Liver (tissue), 9 donors: Measurements from ENCODE around the gene ZNF423. TPM values are rescaled to one million over a fixed set of nuclear protein-coding genes. Genes with fewer than 3 reads are reported as not detected.

ENCODE experiments used
- DNase-seq: peaks from one replicate; pipeline ENCODE4 v3.0.0-alpha.2; 2017; ENCODE audit warnings: low spot score
- H3K27ac ChIP-seq, 2 donors: one replicate each; pipeline ENCODE4 v1.7.0; 2013; ENCODE audit warnings: inconsistent platforms in 2 of 2, low read length in 2 of 2, control low read depth in 1 of 2, low read depth in 1 of 2, mild to moderate bottlenecking in 1 of 2
- H3K27me3 ChIP-seq, 4 donors: one replicate each; pipeline versions ENCODE4 v1.6.1 to v1.7.0; 2013; ENCODE audit warnings: low read length in 3 of 4, inconsistent platforms in 1 of 4, mild to moderate bottlenecking in 1 of 4, moderate library complexity in 1 of 4; ENCODE audit not compliant: control insufficient read depth in 4 of 4, insufficient read depth in 4 of 4
- H3K36me3 ChIP-seq, 4 donors: one replicate each; pipeline versions ENCODE4 v1.6.1 to v1.7.0; 2013; ENCODE audit warnings: low read length in 3 of 4, mild to moderate bottlenecking in 3 of 4, low read depth in 1 of 4, moderate library complexity in 1 of 4; ENCODE audit not compliant: control insufficient read depth in 4 of 4, insufficient read depth in 3 of 4
- H3K4me1 ChIP-seq, 4 donors: one replicate each; pipeline versions ENCODE4 v1.6.1 to v1.7.0; 2013; ENCODE audit warnings: low read length in 3 of 4, mild to moderate bottlenecking in 3 of 4, moderate library complexity in 1 of 4; ENCODE audit not compliant: control insufficient read depth in 4 of 4, insufficient read depth in 4 of 4
- H3K4me3 ChIP-seq, 3 donors: one replicate each; pipeline versions ENCODE4 v1.6.1 to v1.7.0; 2013; ENCODE audit warnings: low read length in 3 of 3, control low read depth in 1 of 3, low read depth in 1 of 3, mild to moderate bottlenecking in 1 of 3
- H3K9ac ChIP-seq, 2 donors: one replicate each; pipeline ENCODE4 v1.7.0; 2013; ENCODE audit warnings: low read length in 2 of 2, mild to moderate bottlenecking in 2 of 2, moderate library complexity in 2 of 2, control low read depth in 1 of 2, low read depth in 1 of 2
- H3K9me3 ChIP-seq, 4 donors: one replicate each; pipeline versions ENCODE4 v1.6.1 to v1.7.0; 2013; ENCODE audit warnings: low read length in 3 of 4; ENCODE audit not compliant: control insufficient read depth in 4 of 4
- CTCF ChIP-seq: fragments of 150-350 bp; IDR thresholded peaks from 2 replicates; pipeline ENCODE4 v1.5.1; 2017; ENCODE audit warnings: improper control_type of control experiment, low read depth, low read length; ENCODE audit not compliant: missing input control
- EGR1 ChIP-seq, 2 donors: IDR thresholded peaks; 2 replicates each; pipeline ENCODE4 v1.6.1; 2016 to 2018; ENCODE audit warnings: antibody characterized with exemption in 2 of 2, low read depth in 2 of 2
- FOXA1 ChIP-seq: IDR thresholded peaks from 2 replicates; pipeline ENCODE4 v1.6.1; 2016; ENCODE audit warnings: antibody characterized with exemption
- FOXA2 ChIP-seq: IDR thresholded peaks from 2 replicates; pipeline ENCODE4 v1.6.1; 2016; ENCODE audit warnings: antibody characterized with exemption
- GABPA ChIP-seq, 2 donors: IDR thresholded peaks in 1 of 2; conservative IDR thresholded peaks in 1 of 2; 2 replicates each; pipeline ENCODE4 v1.6.1; 2016; ENCODE audit warnings: antibody characterized with exemption in 2 of 2, mild to moderate bottlenecking in 1 of 2, moderate library complexity in 1 of 2
- HNF4A ChIP-seq, 2 donors: conservative IDR thresholded peaks; 2 replicates each; pipeline ENCODE4 v1.6.1; 2016; ENCODE audit warnings: antibody characterized with exemption in 2 of 2, mild to moderate bottlenecking in 2 of 2
- HNF4G ChIP-seq: IDR thresholded peaks from 2 replicates; pipeline ENCODE4 v1.6.1; 2016; ENCODE audit warnings: antibody characterized with exemption
- JUND ChIP-seq, 2 donors: IDR thresholded peaks; 2 replicates each; pipeline ENCODE4 v1.6.1; 2016; ENCODE audit warnings: antibody characterized with exemption in 2 of 2
- NR2F2 ChIP-seq: IDR thresholded peaks from 2 replicates; pipeline ENCODE4 v1.6.1; 2016; ENCODE audit warnings: antibody characterized with exemption
- RAD21 ChIP-seq, 2 donors: IDR thresholded peaks; 2 replicates each; pipeline ENCODE4 v1.6.1; 2016; ENCODE audit warnings: antibody characterized with exemption in 2 of 2, mild to moderate bottlenecking in 2 of 2
- REST ChIP-seq: IDR thresholded peaks from 2 replicates; pipeline ENCODE4 v1.6.1; 2016; ENCODE audit warnings: antibody characterized with exemption, mild to moderate bottlenecking
- RXRA ChIP-seq, 2 donors: IDR thresholded peaks; 2 replicates each; pipeline ENCODE4 v1.6.1; 2017 to 2018; ENCODE audit warnings: antibody characterized with exemption in 2 of 2, mild to moderate bottlenecking in 1 of 2
- SP1 ChIP-seq: IDR thresholded peaks from 2 replicates; pipeline ENCODE4 v1.6.1; 2018; ENCODE audit warnings: antibody characterized with exemption, mild to moderate bottlenecking
- TAF1 ChIP-seq: conservative IDR thresholded peaks from 2 replicates; pipeline ENCODE4 v1.6.1; 2016; ENCODE audit warnings: antibody characterized with exemption, mild to moderate bottlenecking
- YY1 ChIP-seq: IDR thresholded peaks from 2 replicates; pipeline ENCODE4 v1.6.1; 2016; ENCODE audit warnings: antibody characterized with exemption, mild to moderate bottlenecking
- ZBTB33 ChIP-seq: IDR thresholded peaks from 2 replicates; pipeline ENCODE4 v1.6.1; 2016; ENCODE audit warnings: antibody characterized with exemption
- WGBS: extraction: QIAGEN DNeasy Blood & Tissue Kit; methylation state at CpG from one replicate; pipeline ENCODE4 v1.1.7; 2013; 5-methylcytosine and 5-hydroxymethylcytosine counted together
- polyA plus RNA-seq, 2 donors: library from polyadenylated mRNA; stranded (reverse) in 1 of 2; unstranded in 1 of 2; fragments of 200-250 nt in 1 of 2; fragments of >200 nt in 1 of 2; fragmentation: Nextera tagmentation in 1 of 2; extraction: Ambion mirVana in 1 of 2; gene quantifications; one replicate each; pipeline versions ENCODE4 v1.2.1 to v1.2.3, GENCODE V29; 2013 to 2015
- total RNA-seq, 2 donors: library from RNA; depleted of rRNA; stranded (reverse); fragments of >200 nt; gene quantifications; one replicate each; pipeline ENCODE4 v1.2.3, GENCODE V29; 2014
- TF ChIP-seq, protein P1 (sequence below): IDR thresholded peaks from 2 replicates; pipeline ENCODE4 v1.6.1; 2016; ENCODE audit warnings: antibody characterized with exemption
- donor health status: healthy.
- donor health status: healthy.
- donor health status: healthy.
- donor health status: healthy.
- donor health status: healthy.

Gene ZNF423
- total and polyA plus RNA-seq, 4 donors, result 0.24 to 1.6 (median 0.39) TPM

DNA sequence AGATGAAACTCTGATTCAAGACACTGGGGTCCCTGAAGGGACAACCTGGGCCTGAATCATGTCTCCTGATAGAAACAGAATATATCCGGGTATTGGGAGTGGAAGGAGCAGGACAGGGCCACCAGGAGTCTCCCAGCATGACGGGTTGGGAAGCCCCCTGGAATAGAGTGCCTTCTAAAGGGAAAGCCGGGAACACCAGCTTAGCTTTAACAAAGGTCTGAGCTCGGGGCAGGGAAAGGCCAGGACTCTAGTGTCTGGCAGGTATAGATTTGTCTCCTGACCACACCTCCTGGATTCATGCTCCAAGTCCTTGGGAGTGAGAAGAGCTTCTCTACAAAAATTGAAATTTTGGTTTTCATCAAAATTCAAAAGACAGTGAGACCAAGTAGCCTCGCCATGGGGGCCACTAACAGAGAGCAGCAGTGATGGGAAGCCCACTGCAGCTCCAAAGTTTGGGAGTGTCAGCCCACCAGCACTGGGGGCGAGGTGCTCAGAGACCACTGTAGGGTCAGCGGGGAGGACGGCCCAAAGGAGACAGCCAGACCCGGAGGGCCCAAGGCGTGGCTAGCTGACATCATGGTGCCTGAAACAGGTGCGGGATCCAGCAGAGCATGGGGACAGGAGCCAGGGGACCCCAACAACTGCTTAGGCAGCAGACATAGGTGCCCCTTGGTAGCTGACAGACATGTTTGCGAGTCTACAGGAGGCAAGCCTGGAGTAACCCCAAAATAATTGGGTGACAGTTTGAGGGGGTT is 401.3 kb downstream of the ZNF423 start:
- Histone ChIP-seq H3K4me1 (peaks cover 0 to 3% (median 0%) of the 10 kb centered on the region in 4 donors), H3K27me3 (no peaks in the 10 kb centered on the region), H3K9me3 (no peaks in the 10 kb centered on the region), H3K36me3 (no peaks in the 10 kb centered on the region), H3K27ac (no peak overlapping the region), H3K4me3 (no peak overlapping the region), H3K9ac (no peak overlapping the region)
- WGBS, result 95% methylated on average over 12 of the region's 12 CpGs
- TF ChIP-seq FOXA2, result no peak
- TF ChIP-seq HNF4G, result no peak
- TF ChIP-seq ZBTB33, result no peak
- no peak for TF ChIP-seq EGR1 (IDR thresholded peaks at IDR 0.05; ENCODE audit: low read depth in 2 of 2)
- TF ChIP-seq, protein P1, sequence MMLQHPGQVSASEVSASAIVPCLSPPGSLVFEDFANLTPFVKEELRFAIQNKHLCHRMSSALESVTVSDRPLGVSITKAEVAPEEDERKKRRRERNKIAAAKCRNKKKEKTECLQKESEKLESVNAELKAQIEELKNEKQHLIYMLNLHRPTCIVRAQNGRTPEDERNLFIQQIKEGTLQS, result no peak
- TF ChIP-seq TAF1, result no peak
- no peak for TF ChIP-seq FOXA1
- no peak for TF ChIP-seq RAD21 (IDR thresholded peaks at IDR 0.05)
- no peak for TF ChIP-seq HNF4A (conservative IDR thresholded peaks at IDR 0.05)
- no peak for TF ChIP-seq GABPA (IDR thresholded peaks at IDR 0.05 in 1 of 2, conservative IDR thresholded peaks at IDR 0.05 in 1 of 2)
- no peak for TF ChIP-seq RXRA (IDR thresholded peaks at IDR 0.05)
- TF ChIP-seq JUND (IDR thresholded peaks at IDR 0.05), result no peak
- no peak for TF ChIP-seq CTCF
- no peak for TF ChIP-seq SP1
- TF ChIP-seq NR2F2, result no peak
- no peak for DNase-seq

- Histone ChIP-seq H3K27ac (no peak overlapping the region), H3K4me1 (peaks cover 0 to 3% (median 0%) of the 10 kb centered on the region in 4 donors), H3K4me3 (no peak overlapping the region), H3K27me3 (no peaks in the 10 kb centered on the region), H3K36me3 (no peaks in the 10 kb centered on the region), H3K9ac (no peak overlapping the region), H3K9me3 (no peaks in the 10 kb centered on the region)
- TF ChIP-seq REST (no peak), GABPA (IDR thresholded peaks at IDR 0.05 in 1 of 2, conservative IDR thresholded peaks at IDR 0.05 in 1 of 2) (no peak), RXRA (IDR thresholded peaks at IDR 0.05) (no peak), HNF4A (conservative IDR thresholded peaks at IDR 0.05) (no peak), TAF1 (no peak), JUND (IDR thresholded peaks at IDR 0.05) (no peak), ZBTB33 (no peak), RAD21 (IDR thresholded peaks at IDR 0.05) (no peak), YY1 (no peak), FOXA2 (no peak), SP1 (no peak), FOXA1 (no peak)
- TF ChIP-seq, protein P1, result no peak
- 98% methylated on average over 5 of the region's 5 CpGs for WGBS
- DNase-seq, result no peak
These were observed 401.9 kb downstream of the ZNF423 start for GRCh38 chr16:49453983-49454382.
